Esophagus muscularis mucosa (tissue), 4 donors: Measurements from ENCODE around the gene RPL27A. TPM values are rescaled to one million over a fixed set of nuclear protein-coding genes. Genes with fewer than 3 reads are reported as not detected.
A peak's percentile ranks its signal among the peaks of the same experiment; 100 is the strongest.

Source experiments
- DNase-seq: peaks from one replicate; pipeline ENCODE4 v3.0.0-alpha.2; 2017; ENCODE audit errors: extremely low spot score
- H3K27ac ChIP-seq, 4 donors: fragments of 200-600 bp; sonication (generic); replicated peaks in 1 of 4; 1 replicate in 3 of 4; 2 replicates in 1 of 4; pipeline ENCODE4 v1.5.1; 2016 to 2019; ENCODE audit warnings: mild to moderate bottlenecking in 1 of 4
- H3K27me3 ChIP-seq, 4 donors: fragments of 200-600 bp; sonication (generic); one replicate each; pipeline versions ENCODE4 v1.5.1 to v1.6.0; 2016 to 2019
- H3K36me3 ChIP-seq, 4 donors: fragments of 200-600 bp; sonication (generic); one replicate each; pipeline ENCODE4 v1.5.1; 2016 to 2019
- H3K4me1 ChIP-seq, 4 donors: fragments of 200-600 bp; sonication (generic); one replicate each; pipeline ENCODE4 v1.5.1; 2016 to 2019
- H3K4me3 ChIP-seq, 4 donors: fragments of 200-600 bp; sonication (generic); 1 replicate in 2 of 4; 2 replicates in 2 of 4; pipeline ENCODE4 v1.5.1; 2016 to 2019; ENCODE audit warnings: mild to moderate bottlenecking in 4 of 4, moderate library complexity in 1 of 4
- H3K9me3 ChIP-seq, 4 donors: fragments of 200-600 bp; sonication (generic); 1 replicate in 3 of 4; 2 replicates in 1 of 4; pipeline ENCODE4 v1.5.1; 2016 to 2019
- EP300 ChIP-seq: sonication (generic); formaldehyde crosslinking; IDR thresholded peaks from one replicate; pipeline ENCODE4 v1.6.1; 2017; ENCODE audit warnings: antibody characterized with exemption
- POLR2A ChIP-seq: fragments of 450-650 bp; IDR thresholded peaks from one replicate; pipeline ENCODE4 v1.6.1; 2017; ENCODE audit warnings: antibody characterized with exemption, moderate library complexity, mild to moderate bottlenecking, low read depth
- POLR2AphosphoS5 ChIP-seq, 2 donors: sonication (generic); formaldehyde crosslinking; IDR thresholded peaks; one replicate each; pipeline ENCODE4 v1.6.1; 2017; ENCODE audit warnings: antibody characterized with exemption in 2 of 2
- WGBS: methylation state at CpG from one replicate; pipeline ENCODE4 v1.1.5; 2018; 5-methylcytosine and 5-hydroxymethylcytosine counted together
- intact Hi-C: fragments of 100-400 bp; cut with DNase I; formaldehyde crosslinking; loops from one replicate; pipeline ENCODE4 v1.15.1; 2023
- total RNA-seq, 4 donors: library from RNA; depleted of rRNA; stranded (reverse); fragments of >200 nt; gene quantifications; one replicate each; pipeline versions ENCODE4 v1.1.0 to v1.2.1, GENCODE V29; 2016
- TF ChIP-seq, protein P1 (sequence below), 3 experiments: fragments of 200-600 bp in 2 of 3; fragments of 450-650 bp in 1 of 3; sonication (generic) in 2 of 3; IDR thresholded peaks; one replicate each; pipeline ENCODE4 v1.5.1; 2017 to 2019; ENCODE audit warnings: antibody characterized with exemption in 3 of 3, mild to moderate bottlenecking in 2 of 3, moderate library complexity in 1 of 3

RPL27A gene
- total RNA-seq, 4 donors from 2014 or later = 665 to 1,629 (median 791) TPM

DNA sequence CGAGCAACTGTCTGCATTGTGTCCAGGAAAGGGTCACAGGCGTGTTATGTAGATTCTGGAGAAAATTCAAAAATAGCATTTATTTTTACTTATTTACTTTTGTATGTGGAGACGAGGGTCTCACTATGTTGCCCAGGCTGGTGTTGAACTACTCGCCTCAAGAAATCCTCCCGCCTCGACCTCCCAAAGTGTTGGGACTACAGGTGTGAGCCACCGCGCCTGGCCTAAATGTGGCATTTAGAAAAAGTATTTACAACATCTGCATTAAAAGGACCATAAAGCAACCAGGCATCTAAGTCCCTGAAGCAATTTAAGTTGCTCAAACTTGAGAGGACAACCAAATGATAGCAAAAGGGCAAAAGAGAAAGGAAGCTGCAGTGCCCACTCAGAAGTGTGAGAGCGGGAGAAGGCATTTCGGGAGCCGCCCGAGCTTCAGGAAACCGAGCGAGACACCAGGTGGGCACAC lies 722 bp upstream of the RPL27A start:
- Histone ChIP-seq H3K9me3 (no peaks in the 10 kb centered on the region), H3K27me3 (no peaks in the 10 kb centered on the region), H3K4me3 (peak overlapping the region; percentile 79 to 92 (median 82)), H3K27ac (peak overlapping the region; percentile 93 to 98 (median 95)), H3K36me3 (peaks cover 26 to 38% (median 31%) of the 10 kb centered on the region in 4 donors), H3K4me1 (peaks cover 20 to 31% (median 29%) of the 10 kb centered on the region in 4 donors)
- TF ChIP-seq, protein P1, sequence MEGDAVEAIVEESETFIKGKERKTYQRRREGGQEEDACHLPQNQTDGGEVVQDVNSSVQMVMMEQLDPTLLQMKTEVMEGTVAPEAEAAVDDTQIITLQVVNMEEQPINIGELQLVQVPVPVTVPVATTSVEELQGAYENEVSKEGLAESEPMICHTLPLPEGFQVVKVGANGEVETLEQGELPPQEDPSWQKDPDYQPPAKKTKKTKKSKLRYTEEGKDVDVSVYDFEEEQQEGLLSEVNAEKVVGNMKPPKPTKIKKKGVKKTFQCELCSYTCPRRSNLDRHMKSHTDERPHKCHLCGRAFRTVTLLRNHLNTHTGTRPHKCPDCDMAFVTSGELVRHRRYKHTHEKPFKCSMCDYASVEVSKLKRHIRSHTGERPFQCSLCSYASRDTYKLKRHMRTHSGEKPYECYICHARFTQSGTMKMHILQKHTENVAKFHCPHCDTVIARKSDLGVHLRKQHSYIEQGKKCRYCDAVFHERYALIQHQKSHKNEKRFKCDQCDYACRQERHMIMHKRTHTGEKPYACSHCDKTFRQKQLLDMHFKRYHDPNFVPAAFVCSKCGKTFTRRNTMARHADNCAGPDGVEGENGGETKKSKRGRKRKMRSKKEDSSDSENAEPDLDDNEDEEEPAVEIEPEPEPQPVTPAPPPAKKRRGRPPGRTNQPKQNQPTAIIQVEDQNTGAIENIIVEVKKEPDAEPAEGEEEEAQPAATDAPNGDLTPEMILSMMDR (IDR thresholded peaks at IDR 0.05) = no peak
- TF ChIP-seq POLR2AphosphoS5 (IDR thresholded peaks at IDR 0.05) (no peak), EP300 (no peak), POLR2A (no peak)
- 33% methylated on average over 14 of the region's 14 CpGs for WGBS
- DNase-seq = no peak
- intact Hi-C loops = loop anchor here (2.0 to 10.0 kb wide), 3 partner anchors 129 to 233 kb away; partner anchors contain the start of gene AKIP1

DNA sequence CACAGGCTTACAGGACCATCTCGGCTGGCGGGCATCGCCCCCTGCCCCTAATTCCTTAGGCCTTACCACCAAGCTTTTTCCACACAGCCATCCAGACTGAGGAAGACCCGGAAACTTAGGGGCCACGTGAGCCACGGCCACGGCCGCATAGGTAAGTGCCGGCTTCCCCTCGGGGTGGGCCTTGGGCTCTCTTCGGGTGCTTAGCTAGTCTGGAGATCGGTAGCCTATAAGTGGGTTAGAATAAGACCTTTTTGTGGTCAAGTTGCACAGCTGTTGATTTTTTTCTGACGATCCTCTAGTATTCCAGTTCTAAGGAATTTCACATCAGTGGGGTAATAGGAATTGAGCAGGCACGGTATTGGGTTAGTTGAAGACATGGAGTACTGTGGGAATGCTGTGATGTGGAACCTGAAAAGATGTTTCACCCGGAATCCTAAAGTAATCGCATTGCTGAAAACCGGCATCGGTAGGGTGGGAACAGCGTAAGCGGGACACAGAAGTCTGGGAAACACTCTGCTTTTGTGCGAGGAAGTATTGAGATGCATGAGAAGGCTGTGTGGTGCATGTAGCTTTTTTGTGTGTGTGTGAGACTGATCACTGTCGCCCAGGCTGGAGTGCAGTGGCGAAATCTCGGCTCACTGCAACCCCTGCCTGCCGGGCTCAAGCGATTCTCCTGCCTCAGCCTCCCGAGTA lies 669 bp downstream of the RPL27A start:
- H3K36me3 ChIP-seq = peaks cover 26 to 46% (median 37%) of the 10 kb centered on the region in 4 donors
- intact Hi-C loops = loop anchor here (2.0 to 10.0 kb wide), 3 partner anchors 128 to 232 kb away; partner anchors contain the start of gene AKIP1
- peak overlapping the region; percentile 93 to 98 (median 95) for H3K27ac ChIP-seq
- TF ChIP-seq POLR2A = no peak
- no peak for TF ChIP-seq POLR2AphosphoS5 (IDR thresholded peaks at IDR 0.05)
- TF ChIP-seq, protein P1 (IDR thresholded peaks at IDR 0.05) = no peak
- TF ChIP-seq EP300 = no peak
- DNase-seq = no peak
- H3K4me3 ChIP-seq = peak overlapping the region; percentile 79 to 92 (median 82)
- peaks cover 30 to 41% (median 39%) of the 10 kb centered on the region in 4 donors for H3K4me1 ChIP-seq
- H3K9me3 ChIP-seq = no peaks in the 10 kb centered on the region
- H3K27me3 ChIP-seq = no peaks in the 10 kb centered on the region
- WGBS = 7% methylated on average over 24 of the region's 27 CpGs

DNA sequence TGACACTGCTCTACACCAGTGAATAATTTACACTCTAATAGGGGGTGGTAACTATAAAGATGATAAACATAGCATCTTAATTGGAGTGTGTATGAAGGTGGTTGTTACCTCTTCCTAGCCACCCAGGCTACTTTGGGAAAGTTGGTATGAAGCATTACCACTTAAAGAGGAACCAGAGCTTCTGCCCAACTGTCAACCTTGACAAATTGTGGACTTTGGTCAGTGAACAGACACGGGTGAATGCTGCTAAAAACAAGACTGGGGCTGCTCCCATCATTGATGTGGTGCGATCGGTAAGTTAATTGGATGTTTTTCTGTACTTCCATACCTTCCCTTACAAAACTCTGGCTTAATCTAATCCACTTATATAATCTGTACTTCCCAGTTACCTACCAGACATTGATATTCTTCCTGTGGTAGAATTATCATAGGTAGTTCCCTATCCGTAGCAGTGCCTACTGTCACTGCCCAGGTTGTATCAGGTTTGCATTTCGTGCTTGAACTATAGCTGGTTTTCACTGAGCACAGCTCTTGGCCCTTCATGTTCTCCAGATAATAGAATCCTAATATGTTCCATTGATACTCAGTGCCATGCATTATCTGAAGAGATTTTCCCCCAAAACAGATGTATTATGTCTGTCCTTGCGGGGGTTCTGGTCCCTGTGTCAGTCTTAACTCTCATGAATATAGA lies 2.2 kb downstream of the RPL27A start:
- H3K27ac ChIP-seq = peak overlapping the region; percentile 93 to 98 (median 95)
- intact Hi-C loops = loop anchor here (5.0 to 10.0 kb wide), 3 partner anchors 188 to 278 kb away; partner anchors contain the start of genes AKIP1 and TMEM9B
- TF ChIP-seq, protein P1 (IDR thresholded peaks at IDR 0.05) = no peak
- TF ChIP-seq EP300 = no peak
- TF ChIP-seq POLR2AphosphoS5 (IDR thresholded peaks at IDR 0.05) = no peak
- no peak for TF ChIP-seq POLR2A
- no peak overlapping the region for H3K4me3 ChIP-seq
- no peaks in the 10 kb centered on the region for H3K9me3 ChIP-seq
- peaks cover 26 to 40% (median 37%) of the 10 kb centered on the region in 4 donors for H3K36me3 ChIP-seq
- 80% methylated on average over 6 of the region's 6 CpGs for WGBS
- peaks cover 33 to 52% (median 50%) of the 10 kb centered on the region in 4 donors for H3K4me1 ChIP-seq
- DNase-seq = no peak
- H3K27me3 ChIP-seq = no peaks in the 10 kb centered on the region

DNA sequence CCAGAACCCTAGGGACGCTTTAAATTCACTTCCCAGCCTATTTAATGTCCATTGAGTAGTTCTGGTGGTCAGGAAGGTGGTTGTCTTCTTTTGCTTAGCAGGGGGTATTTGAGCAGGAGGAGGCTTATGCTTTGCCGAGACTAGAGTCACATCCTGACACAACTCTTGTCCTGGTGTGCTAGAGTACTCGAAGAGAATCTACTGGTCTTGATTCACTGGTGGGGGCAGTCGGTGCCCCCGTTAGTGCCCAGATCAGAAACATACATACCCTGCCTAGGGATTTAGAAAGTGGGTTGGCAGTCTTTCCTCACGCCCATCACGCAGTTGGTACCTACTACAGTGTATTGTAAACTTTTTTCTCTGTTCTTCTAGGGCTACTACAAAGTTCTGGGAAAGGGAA lies 2.7 kb downstream of the RPL27A start:
- TF ChIP-seq POLR2AphosphoS5 (IDR thresholded peaks at IDR 0.05) (no peak), POLR2A (no peak), EP300 (no peak)
- TF ChIP-seq, protein P1 (IDR thresholded peaks at IDR 0.05) = no peak
- peaks cover 26 to 40% (median 37%) of the 10 kb centered on the region in 4 donors for H3K36me3 ChIP-seq
- H3K27me3 ChIP-seq = no peaks in the 10 kb centered on the region
- no peaks in the 10 kb centered on the region for H3K9me3 ChIP-seq
- no peak overlapping the region for H3K4me3 ChIP-seq
- WGBS = 75% methylated on average over 7 of the region's 7 CpGs
- peaks cover 33 to 58% (median 52%) of the 10 kb centered on the region in 4 donors for H3K4me1 ChIP-seq
- DNase-seq = no peak
- peak overlapping the region in 1 of 4 donors; percentile 94 for H3K27ac ChIP-seq
- intact Hi-C loops = loop anchor here (5.0 to 10.0 kb wide), 2 partner anchors 229 to 277 kb away; partner anchors contain the start of genes AKIP1 and TMEM9B
